GM21390 (cell line): ENCODE data around the gene SYNPO.

ENCODE experiments used
- ATAC-seq: cut with Tn5 transposase; IDR thresholded peaks from one replicate; pipeline ENCODE4 v1.9.1; 2021; ENCODE audit not compliant: unreplicated experiment

Gene SYNPO

GRCh38 chr5:150606476-150606875, 34.0 kb upstream of the SYNPO start:
- ATAC-seq = no peak

- ATAC-seq = no peak
These were observed 33.4 kb upstream of the SYNPO start for GRCh38 chr5:150607105-150607504.

- ATAC-seq = no peak
These were observed 32.5 kb upstream of the SYNPO start for GRCh38 chr5:150607991-150608390.

GRCh38 chr5:150608991-150609390, 31.5 kb upstream of the SYNPO start:
- no peak for ATAC-seq

GRCh38 chr5:150609843-150610584, 30.4 kb upstream of the SYNPO start:
- no peak for ATAC-seq

GRCh38 chr5:150611026-150611425, 29.4 kb upstream of the SYNPO start:
- no peak for ATAC-seq

GRCh38 chr5:150612405-150612804, 28.1 kb upstream of the SYNPO start:
- no peak for ATAC-seq

- ATAC-seq = no peak
These were observed 27.4 kb upstream of the SYNPO start for GRCh38 chr5:150612905-150613670.

- no peak for ATAC-seq
These were observed 26.3 kb upstream of the SYNPO start for GRCh38 chr5:150613991-150614660.

- no peak for ATAC-seq
These were observed 25.8 kb upstream of the SYNPO start for GRCh38 chr5:150614661-150615060.

- ATAC-seq = no peak
These were observed 25.2 kb upstream of the SYNPO start for GRCh38 chr5:150615141-150615699.

GRCh38 chr5:150616024-150616470, 24.4 kb upstream of the SYNPO start:
- no peak for ATAC-seq

- ATAC-seq = no peak
These were observed 24.0 kb upstream of the SYNPO start for GRCh38 chr5:150616506-150616905.

- ATAC-seq = no peak
These were observed 22.3 kb upstream of the SYNPO start for GRCh38 chr5:150618163-150618562.

- ATAC-seq = no peak
These were observed 21.7 kb upstream of the SYNPO start for GRCh38 chr5:150618588-150619281.

- no peak for ATAC-seq
These were observed 20.9 kb upstream of the SYNPO start for GRCh38 chr5:150619359-150620230.

- no peak for ATAC-seq
These were observed 19.2 kb upstream of the SYNPO start for GRCh38 chr5:150621301-150621700.

GRCh38 chr5:150622157-150622556, 18.3 kb upstream of the SYNPO start:
- ATAC-seq = no peak

- ATAC-seq = no peak
These were observed 17.1 kb upstream of the SYNPO start for GRCh38 chr5:150623152-150623877.
